Neural progenitor cell (in vitro differentiated cells): ENCODE measurements around the gene FIGLA. TPM values are rescaled to one million over a fixed set of nuclear protein-coding genes. Genes with fewer than 3 reads are reported as not detected.

Experiments
- DNase-seq: peaks from one replicate; pipeline ENCODE4 v3.0.0-alpha.2; 2016; ENCODE audit warnings: low spot score
- H2AFZ ChIP-seq: fragments of 200-600 bp; sonication (generic); replicated peaks from 2 replicates; pipeline ENCODE4 v1.6.1; 2016; ENCODE audit warnings: antibody characterized with exemption
- H3F3A ChIP-seq: fragments of 200-600 bp; sonication (generic); 2 replicates; pipeline ENCODE4 v1.6.1; 2016; ENCODE audit warnings: antibody characterized with exemption, low read depth
- H3K27ac ChIP-seq: fragments of 200-600 bp; sonication (generic); 2 replicates; pipeline ENCODE4 v1.5.1; 2016; ENCODE audit warnings: mild to moderate bottlenecking
- H3K27me3 ChIP-seq: fragments of 200-600 bp; sonication (generic); 2 replicates; pipeline ENCODE4 v1.6.1; 2016; ENCODE audit warnings: mild to moderate bottlenecking, moderate library complexity
- H3K36me3 ChIP-seq: fragments of 200-600 bp; sonication (generic); 2 replicates; pipeline ENCODE4 v1.5.1; 2016
- H3K4me1 ChIP-seq: fragments of 200-600 bp; sonication (generic); 2 replicates; pipeline ENCODE4 v1.6.1; 2016; ENCODE audit warnings: mixed run types
- H3K4me2 ChIP-seq: fragments of 200-600 bp; sonication (generic); 2 replicates; pipeline ENCODE4 v1.6.1; 2016
- H3K4me3 ChIP-seq: fragments of 200-600 bp; sonication (generic); 2 replicates; pipeline ENCODE4 v1.5.1; 2016
- H3K79me2 ChIP-seq: fragments of 200-600 bp; sonication (generic); 2 replicates; pipeline ENCODE4 v1.6.1; 2016; ENCODE audit warnings: low read depth
- H3K9ac ChIP-seq: fragments of 200-600 bp; sonication (generic); 2 replicates; pipeline ENCODE4 v1.6.1; 2016
- H3K9me3 ChIP-seq: fragments of 200-600 bp; sonication (generic); 2 replicates; pipeline ENCODE4 v1.5.1; 2016; ENCODE audit warnings: low read depth
- H4K20me1 ChIP-seq: fragments of 200-600 bp; sonication (generic); 2 replicates; pipeline ENCODE4 v1.6.1; 2016; ENCODE audit warnings: low read depth
- H3K27ac Mint-ChIP-seq: 3 replicates; pipeline ENCODE4 v1.8.0; 2021; ENCODE audit warnings: mixed read lengths
- H3K27me3 Mint-ChIP-seq: 2 replicates; pipeline ENCODE4 v1.8.0; 2022; ENCODE audit warnings: low read depth, mild to moderate bottlenecking, inconsistent platforms, moderate library complexity, mixed read lengths; ENCODE audit not compliant: insufficient read depth
- H3K36me3 Mint-ChIP-seq: 3 replicates; pipeline ENCODE4 v1.8.0; 2021; ENCODE audit warnings: mixed read lengths
- H3K4me1 Mint-ChIP-seq: 3 replicates; pipeline ENCODE4 v1.8.0; 2021; ENCODE audit warnings: mixed read lengths
- H3K4me3 Mint-ChIP-seq: 3 replicates; pipeline ENCODE4 v1.8.0; 2021; ENCODE audit warnings: mild to moderate bottlenecking, moderate library complexity, mixed read lengths
- H3K9me3 Mint-ChIP-seq: 3 replicates; pipeline ENCODE4 v1.8.0; 2020; ENCODE audit warnings: mixed read lengths
- CTCF ChIP-seq: fragments of 200-600 bp; sonication (generic); IDR thresholded peaks from 2 replicates; pipeline ENCODE4 v1.5.1; 2017; ENCODE audit warnings: antibody characterized with exemption, mild to moderate bottlenecking
- EZH2 ChIP-seq: fragments of 200-600 bp; sonication (generic); IDR thresholded peaks from 2 replicates; pipeline ENCODE4 v1.6.1; 2017; ENCODE audit warnings: antibody characterized with exemption, mild to moderate bottlenecking, moderate library complexity
- EZH2phosphoT487 ChIP-seq: fragments of 200-600 bp; sonication (generic); IDR thresholded peaks from 2 replicates; pipeline ENCODE4 v1.6.1; 2017; ENCODE audit warnings: antibody characterized with exemption
- total RNA-seq: library from RNA; depleted of rRNA; stranded (reverse); fragments of >200 nt; gene quantifications from 2 replicates; pipeline ENCODE4 v1.2.3, GENCODE V29; 2015; ENCODE audit warnings: low replicate concordance

FIGLA gene
- total RNA-seq, 1 donor from 2014 or later = not detected

- no peaks in the 10 kb centered on the region for H3K79me2 ChIP-seq
- no peak overlapping the region for H3K4me3 ChIP-seq
- Mint-ChIP-seq H3K4me3 (no peak overlapping the region), H3K4me1 (peaks cover 4% of the 10 kb centered on the region), H3K27me3 (peaks cover 10% of the 10 kb centered on the region), H3K36me3 (no peaks in the 10 kb centered on the region), H3K27ac (no peak overlapping the region), H3K9me3 (no peaks in the 10 kb centered on the region)
- DNase-seq = no peak
- H3K27ac ChIP-seq = no peak overlapping the region
- no peak overlapping the region for H3K4me2 ChIP-seq
- H3K27me3 ChIP-seq = no peaks in the 10 kb centered on the region
- H2AFZ ChIP-seq = no peak overlapping the region
- no peaks in the 10 kb centered on the region for H3K9me3 ChIP-seq
- no peaks in the 10 kb centered on the region for H3K36me3 ChIP-seq
- no peak overlapping the region for H3K9ac ChIP-seq
- no peaks in the 10 kb centered on the region for H3K4me1 ChIP-seq
- H3F3A ChIP-seq = no peaks in the 10 kb centered on the region
- no peaks in the 10 kb centered on the region for H4K20me1 ChIP-seq
- TF ChIP-seq EZH2 (no peak), EZH2phosphoT487 (no peak), CTCF (no peak)
These were observed 10.4 kb downstream of the FIGLA start for GRCh38 chr2:70779911-70780545.

- Histone ChIP-seq H3K4me2 (no peak overlapping the region), H4K20me1 (no peaks in the 10 kb centered on the region), H3K9me3 (no peaks in the 10 kb centered on the region), H2AFZ (no peak overlapping the region), H3K9ac (no peak overlapping the region), H3K27me3 (no peaks in the 10 kb centered on the region), H3K4me3 (no peak overlapping the region), H3K27ac (no peak overlapping the region), H3K36me3 (no peaks in the 10 kb centered on the region), H3F3A (no peaks in the 10 kb centered on the region), H3K79me2 (no peaks in the 10 kb centered on the region), H3K4me1 (no peaks in the 10 kb centered on the region)
- no peak for DNase-seq
- Mint-ChIP-seq H3K27ac (no peak overlapping the region), H3K27me3 (peaks cover 8% of the 10 kb centered on the region), H3K36me3 (no peaks in the 10 kb centered on the region), H3K4me3 (no peak overlapping the region), H3K4me1 (peaks cover 3% of the 10 kb centered on the region), H3K9me3 (no peaks in the 10 kb centered on the region)
- no peak for TF ChIP-seq CTCF
- no peak for TF ChIP-seq EZH2
- no peak for TF ChIP-seq EZH2phosphoT487
These were observed 11.0 kb downstream of the FIGLA start for GRCh38 chr2:70779491-70779890.

- no peak overlapping the region for H3K27ac Mint-ChIP-seq
- no peak overlapping the region for H3K4me3 Mint-ChIP-seq
- H3K36me3 Mint-ChIP-seq = no peaks in the 10 kb centered on the region
- Histone ChIP-seq H3K27ac (no peak overlapping the region), H3K4me3 (no peak overlapping the region), H3F3A (no peaks in the 10 kb centered on the region), H3K4me2 (no peak overlapping the region), H3K27me3 (no peaks in the 10 kb centered on the region), H3K9ac (no peak overlapping the region), H3K36me3 (no peaks in the 10 kb centered on the region), H3K79me2 (no peaks in the 10 kb centered on the region), H3K9me3 (no peaks in the 10 kb centered on the region), H3K4me1 (no peaks in the 10 kb centered on the region), H2AFZ (peak overlapping the region; percentile 13), H4K20me1 (no peaks in the 10 kb centered on the region)
- peaks cover 8% of the 10 kb centered on the region for H3K27me3 Mint-ChIP-seq
- DNase-seq = no peak
- peaks cover 3% of the 10 kb centered on the region for H3K4me1 Mint-ChIP-seq
- H3K9me3 Mint-ChIP-seq = no peaks in the 10 kb centered on the region
- TF ChIP-seq EZH2phosphoT487 (no peak), CTCF (no peak), EZH2 (no peak)
These were observed 11.8 kb downstream of the FIGLA start for GRCh38 chr2:70778676-70779075.
